Mesendoderm (in vitro differentiated cells): Measurements from ENCODE around the gene SPEM3.

Experiments used
- DNase-seq: peaks from one replicate; pipeline ENCODE4 v3.0.0; 2013
- H2AK5ac ChIP-seq: 2 replicates; pipeline ENCODE4 v1.6.1; 2013; ENCODE audit warnings: low read length, inconsistent platforms
- H2BK120ac ChIP-seq: 2 replicates; pipeline ENCODE4 v1.6.1; 2013; ENCODE audit warnings: low read depth, mild to moderate bottlenecking, low read length, moderate library complexity, mixed read lengths
- H2BK15ac ChIP-seq: replicated peaks from 2 replicates; pipeline ENCODE4 v1.6.1; 2013; ENCODE audit warnings: low read depth, mild to moderate bottlenecking, moderate library complexity
- H2BK5ac ChIP-seq: 2 replicates; pipeline ENCODE4 v1.6.1; 2013; ENCODE audit warnings: low read length, inconsistent platforms
- H3K18ac ChIP-seq: 2 replicates; pipeline ENCODE4 v1.6.1; 2013; ENCODE audit warnings: mild to moderate bottlenecking, low read length, mixed read lengths
- H3K23ac ChIP-seq: one replicate; pipeline ENCODE4 v1.6.1; 2013; ENCODE audit warnings: low read length
- H3K27ac ChIP-seq: 2 replicates; pipeline ENCODE4 v1.5.1; 2013; ENCODE audit warnings: low read depth, mild to moderate bottlenecking, inconsistent platforms, low read length, moderate library complexity
- H3K27me3 ChIP-seq: 2 replicates; pipeline ENCODE4 v1.6.1; 2013; ENCODE audit warnings: low read length, control low read depth, mild to moderate bottlenecking, inconsistent platforms; ENCODE audit not compliant: insufficient read depth, poor library complexity
- H3K36me3 ChIP-seq: 2 replicates; pipeline ENCODE4 v1.6.1; 2013; ENCODE audit warnings: low read length, inconsistent platforms; ENCODE audit not compliant: control insufficient read depth, insufficient read depth
- H3K4ac ChIP-seq: one replicate; pipeline ENCODE4 v1.6.1; 2013; ENCODE audit warnings: low read depth, mild to moderate bottlenecking, low read length, moderate library complexity
- H3K4me1 ChIP-seq: 2 replicates; pipeline ENCODE4 v1.6.1; 2013; ENCODE audit warnings: low read depth, low read length, inconsistent platforms; ENCODE audit not compliant: control insufficient read depth
- H3K4me2 ChIP-seq: 2 replicates; pipeline ENCODE4 v1.6.1; 2013; ENCODE audit warnings: low read length
- H3K4me3 ChIP-seq: 2 replicates; pipeline ENCODE4 v1.5.1; 2013; ENCODE audit warnings: mild to moderate bottlenecking, low read length
- H3K56ac ChIP-seq: one replicate; pipeline ENCODE4 v1.6.1; 2013; ENCODE audit warnings: low read length
- H3K79me1 ChIP-seq: 2 replicates; pipeline ENCODE4 v1.6.1; 2013; ENCODE audit warnings: low read length, inconsistent platforms
- H3K79me2 ChIP-seq: 2 replicates; pipeline ENCODE4 v1.6.1; 2013; ENCODE audit warnings: mild to moderate bottlenecking, low read length; ENCODE audit not compliant: control insufficient read depth, insufficient read depth
- H3K9ac ChIP-seq: 2 replicates; pipeline ENCODE4 v1.6.1; 2013; ENCODE audit warnings: low read length, inconsistent platforms
- H4K5ac ChIP-seq: one replicate; pipeline ENCODE4 v1.6.1; 2013; ENCODE audit warnings: low read length
- H4K8ac ChIP-seq: one replicate; pipeline ENCODE4 v1.6.1; 2013; ENCODE audit warnings: low read depth, mild to moderate bottlenecking, control low read depth, low read length, moderate library complexity
- WGBS: extraction: QIAGEN DNeasy Blood & Tissue Kit; methylation state at CpG from one replicate; pipeline ENCODE4 v1.1.7; 2013; ENCODE audit warnings: low lambda C conversion rate, missing lambda C conversion rate; ENCODE audit not compliant: insufficient coverage; ENCODE audit errors: extremely low coverage; 5-methylcytosine and 5-hydroxymethylcytosine counted together

SPEM3 gene

GRCh38 chr17:7421186-7421585 lies 7.5 kb upstream of the SPEM3 start:
- Histone ChIP-seq H3K4ac (no peak overlapping the region), H4K5ac (no peak overlapping the region), H3K4me3 (no peak overlapping the region), H2AK5ac (no peak overlapping the region), H4K8ac (no peak overlapping the region), H3K18ac (no peak overlapping the region), H3K23ac (no peak overlapping the region), H2BK120ac (no peak overlapping the region), H3K9ac (no peak overlapping the region), H3K56ac (no peak overlapping the region), H3K36me3 (no peaks in the 10 kb centered on the region), H3K27ac (no peak overlapping the region), H3K27me3 (no peaks in the 10 kb centered on the region), H2BK15ac (no peak overlapping the region), H3K4me1 (no peaks in the 10 kb centered on the region), H3K79me1 (no peaks in the 10 kb centered on the region), H2BK5ac (no peak overlapping the region), H3K79me2 (no peaks in the 10 kb centered on the region), H3K4me2 (no peak overlapping the region)
- DNase-seq, result no peak
- WGBS, result no CpG with 5 or more reads among the region's 16 CpGs

- Histone ChIP-seq H3K79me2 (no peaks in the 10 kb centered on the region), H3K56ac (no peak overlapping the region), H3K18ac (no peak overlapping the region), H3K4me2 (no peak overlapping the region), H2BK5ac (no peak overlapping the region), H3K27ac (no peak overlapping the region), H3K36me3 (no peaks in the 10 kb centered on the region), H4K5ac (no peak overlapping the region), H2BK120ac (no peak overlapping the region), H3K4ac (no peak overlapping the region), H4K8ac (no peak overlapping the region), H3K27me3 (no peaks in the 10 kb centered on the region), H3K23ac (no peak overlapping the region), H3K4me3 (no peak overlapping the region), H3K9ac (no peak overlapping the region), H2BK15ac (no peak overlapping the region), H2AK5ac (no peak overlapping the region), H3K79me1 (no peaks in the 10 kb centered on the region), H3K4me1 (no peaks in the 10 kb centered on the region)
- WGBS, result no CpG with 5 or more reads among the region's 4 CpGs
- no peak for DNase-seq
These were observed 5.0 kb upstream of the SPEM3 start for GRCh38 chr17:7423679-7424078.

DNA sequence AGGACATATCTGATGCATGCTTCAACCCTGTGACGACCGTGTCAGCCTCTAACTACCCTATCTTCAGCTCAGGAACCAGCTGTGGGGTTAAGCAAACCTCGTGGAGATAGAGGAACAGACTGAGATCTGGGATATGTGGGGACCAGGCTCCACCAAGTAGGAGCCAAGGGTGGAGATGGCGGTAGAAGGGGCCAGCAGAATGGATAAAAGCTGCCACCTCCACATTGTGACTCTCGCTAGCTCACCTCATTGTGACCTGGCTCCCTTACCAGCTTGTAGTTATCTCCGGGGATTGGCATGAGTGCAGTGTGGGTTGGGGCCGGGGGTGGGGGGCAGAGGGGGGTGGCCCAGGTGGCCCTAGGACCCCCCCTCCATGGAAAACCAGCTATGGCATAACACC lies 3.3 kb upstream of the SPEM3 start, which contains the start of gene SPEM2:
SPEM2 (plus strand) TSS at position 301 of the 400 bp plus-strand sequence; CDS start at position 374, 73 bp downstream.
- no peak within 1 kb of the TSS for H3K27ac ChIP-seq
- no peak within 1 kb of the TSS for H2AK5ac ChIP-seq
- no CpG with 5 or more reads among the region's 7 CpGs for WGBS
- no peak within 1 kb of the TSS for H3K4ac ChIP-seq
- H3K79me1 ChIP-seq, result no peaks in the 10 kb centered on the region
- DNase-seq, result no peak
- no peak within 1 kb of the TSS for H3K56ac ChIP-seq
- H3K79me2 ChIP-seq, result no peaks in the 10 kb centered on the region
- H3K23ac ChIP-seq, result no peak within 1 kb of the TSS
- no peak within 1 kb of the TSS for H2BK15ac ChIP-seq
- H2BK120ac ChIP-seq, result no peak within 1 kb of the TSS
- H3K18ac ChIP-seq, result no peak within 1 kb of the TSS
- H3K27me3 ChIP-seq, result no peaks in the 10 kb centered on the region
- H4K8ac ChIP-seq, result no peak within 1 kb of the TSS
- H4K5ac ChIP-seq, result no peak within 1 kb of the TSS
- no peak within 1 kb of the TSS for H2BK5ac ChIP-seq
- no peaks in the 10 kb centered on the region for H3K4me1 ChIP-seq
- no peak within 1 kb of the TSS for H3K4me3 ChIP-seq
- H3K36me3 ChIP-seq, result no peaks in the 10 kb centered on the region
- no peak within 1 kb of the TSS for H3K9ac ChIP-seq
- H3K4me2 ChIP-seq, result no peak within 1 kb of the TSS

DNA sequence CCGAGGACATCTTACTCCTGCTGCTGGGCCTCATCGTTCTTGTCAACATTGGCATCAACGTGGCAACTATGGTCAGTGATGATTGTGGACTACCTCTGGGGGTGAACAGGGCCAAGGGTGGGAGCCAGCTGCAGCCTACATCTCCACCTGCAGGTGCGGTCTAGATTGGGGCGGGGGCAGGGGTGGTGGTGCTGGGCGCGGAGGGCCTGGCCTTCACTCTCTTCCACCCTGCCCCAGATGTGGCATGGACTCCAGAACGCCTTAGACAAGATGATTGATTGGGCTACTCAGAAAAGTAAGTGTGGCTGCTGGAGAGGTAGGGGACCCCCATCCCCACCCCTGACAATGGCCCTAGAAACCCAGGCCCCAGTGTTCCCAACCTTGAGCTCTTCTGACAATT lies 2.9 kb upstream of the SPEM3 start:
- DNase-seq, result no peak
- no peaks in the 10 kb centered on the region for H3K27me3 ChIP-seq
- no peak overlapping the region for H3K9ac ChIP-seq
- no peak overlapping the region for H2AK5ac ChIP-seq
- H4K8ac ChIP-seq, result no peak overlapping the region
- H3K36me3 ChIP-seq, result no peaks in the 10 kb centered on the region
- H3K4me1 ChIP-seq, result no peaks in the 10 kb centered on the region
- H3K79me1 ChIP-seq, result no peaks in the 10 kb centered on the region
- no peak overlapping the region for H3K27ac ChIP-seq
- no peak overlapping the region for H3K56ac ChIP-seq
- H3K79me2 ChIP-seq, result no peaks in the 10 kb centered on the region
- no peak overlapping the region for H3K18ac ChIP-seq
- H3K4me2 ChIP-seq, result no peak overlapping the region
- H3K23ac ChIP-seq, result no peak overlapping the region
- H2BK15ac ChIP-seq, result no peak overlapping the region
- H4K5ac ChIP-seq, result no peak overlapping the region
- H2BK120ac ChIP-seq, result no peak overlapping the region
- no peak overlapping the region for H3K4me3 ChIP-seq
- no peak overlapping the region for H2BK5ac ChIP-seq
- H3K4ac ChIP-seq, result no peak overlapping the region
- no CpG with 5 or more reads among the region's 8 CpGs for WGBS

DNA sequence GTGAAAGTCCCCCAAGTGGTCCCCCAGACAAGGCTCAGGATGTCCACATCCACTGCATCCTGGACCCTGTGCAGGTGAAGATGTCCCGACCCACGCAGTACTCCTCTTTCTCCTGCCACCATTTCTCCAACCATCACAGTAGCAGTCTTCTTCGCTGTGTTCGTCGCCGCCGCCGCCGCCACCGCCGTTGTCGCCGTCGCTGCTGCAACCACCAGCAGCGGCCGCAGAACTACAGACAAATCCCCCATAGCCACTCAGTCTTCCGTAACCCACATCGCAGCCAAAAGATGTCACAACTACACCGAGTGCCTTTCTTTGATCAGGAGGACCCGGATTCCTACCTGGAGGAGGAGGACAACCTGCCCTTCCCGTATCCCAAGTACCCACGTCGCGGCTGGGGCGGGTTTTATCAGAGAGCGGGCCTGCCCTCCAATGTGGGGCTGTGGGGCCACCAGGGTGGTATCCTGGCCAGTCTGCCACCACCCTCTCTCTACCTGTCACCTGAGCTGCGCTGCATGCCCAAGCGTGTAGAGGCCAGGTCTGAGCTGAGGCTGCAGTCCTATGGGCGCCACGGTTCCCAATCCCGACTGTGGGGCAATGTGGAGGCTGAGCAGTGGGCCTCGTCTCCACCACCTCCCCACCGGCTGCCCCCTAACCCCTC lies 2.3 kb upstream of the SPEM3 start:
- no peaks in the 10 kb centered on the region for H3K4me1 ChIP-seq
- no peak overlapping the region for H4K8ac ChIP-seq
- no peak overlapping the region for H3K23ac ChIP-seq
- H3K4me2 ChIP-seq, result no peak overlapping the region
- no peak for DNase-seq
- no peak overlapping the region for H2BK120ac ChIP-seq
- H3K9ac ChIP-seq, result no peak overlapping the region
- WGBS, result no CpG with 5 or more reads among the region's 33 CpGs
- H3K27me3 ChIP-seq, result no peaks in the 10 kb centered on the region
- H3K27ac ChIP-seq, result no peak overlapping the region
- no peak overlapping the region for H2BK15ac ChIP-seq
- H3K4me3 ChIP-seq, result no peak overlapping the region
- no peak overlapping the region for H3K56ac ChIP-seq
- no peak overlapping the region for H2BK5ac ChIP-seq
- H2AK5ac ChIP-seq, result no peak overlapping the region
- no peak overlapping the region for H3K4ac ChIP-seq
- no peak overlapping the region for H3K18ac ChIP-seq
- H4K5ac ChIP-seq, result no peak overlapping the region
- H3K79me1 ChIP-seq, result no peaks in the 10 kb centered on the region
- H3K79me2 ChIP-seq, result no peaks in the 10 kb centered on the region
- no peaks in the 10 kb centered on the region for H3K36me3 ChIP-seq

- H3K9ac ChIP-seq, result no peak overlapping the region
- WGBS, result no CpG with 5 or more reads among the region's 29 CpGs
- H3K27ac ChIP-seq, result no peak overlapping the region
- no peak overlapping the region for H2BK15ac ChIP-seq
- H4K8ac ChIP-seq, result no peak overlapping the region
- no peak overlapping the region for H3K4me3 ChIP-seq
- no peak overlapping the region for H3K4ac ChIP-seq
- H4K5ac ChIP-seq, result no peak overlapping the region
- no peak overlapping the region for H3K23ac ChIP-seq
- H2AK5ac ChIP-seq, result no peak overlapping the region
- DNase-seq, result no peak
- H3K27me3 ChIP-seq, result no peaks in the 10 kb centered on the region
- no peak overlapping the region for H2BK5ac ChIP-seq
- no peak overlapping the region for H2BK120ac ChIP-seq
- H3K36me3 ChIP-seq, result no peaks in the 10 kb centered on the region
- no peaks in the 10 kb centered on the region for H3K79me2 ChIP-seq
- no peak overlapping the region for H3K56ac ChIP-seq
- H3K79me1 ChIP-seq, result no peaks in the 10 kb centered on the region
- no peak overlapping the region for H3K18ac ChIP-seq
- H3K4me1 ChIP-seq, result no peaks in the 10 kb centered on the region
- no peak overlapping the region for H3K4me2 ChIP-seq
These were observed 1.7 kb upstream of the SPEM3 start for GRCh38 chr17:7426896-7427489.
